Right ventricle myocardium superior (tissue), 1 donor: ENCODE data around the gene PSMB8. TPM values are rescaled to one million over a fixed set of nuclear protein-coding genes. Genes with fewer than 3 reads are reported as not detected.
A peak's percentile ranks its signal among the peaks of the same experiment; 100 is the strongest.

Experiments used
- ATAC-seq: fragments of 200-7000 bp; cut with Tn5 transposase; one replicate; pipeline ENCODE4 v1.9.1; 2020; ENCODE audit warnings: mild to moderate bottlenecking; ENCODE audit not compliant: poor library complexity
- DNase-seq: peaks from one replicate; pipeline ENCODE4 v3.0.0-alpha.2; 2020
- intact Hi-C: fragments of 100-400 bp; cut with DNase I; formaldehyde crosslinking; loops from one replicate; pipeline ENCODE4 v1.11.2; 2022
- total RNA-seq: library from RNA; stranded (reverse); fragmentation: NEBNext Ultra II Directional; extraction: Animal tissue kit (Norgen Biotek cat#: 25700); gene quantifications from one replicate; pipeline ENCODE4 v1.2.1, GENCODE V29; 2021
- donor health status: DM: no; HTN: yes; CAD: no; lungs with severe emphysema.

PSMB8 gene
- total RNA-seq, 1 donor from 2014 or later = 16.7 TPM

GRCh38 chr6:32842690-32843089 lies 1.2 kb downstream of the PSMB8 start:
- ATAC-seq = no peak
- intact Hi-C loops = no loop called here
- DNase-seq = no peak

- no peak for ATAC-seq
- intact Hi-C loops = no loop called here
Observed at GRCh38 chr6:32842021-32842650, 1.7 kb downstream of the PSMB8 start.

GRCh38 chr6:32840604-32841246 lies 3.1 kb downstream of the PSMB8 start:
- intact Hi-C loops = no loop called here
- DNase-seq (no peak), ATAC-seq (no peak)

More at GRCh38 chr6:32842021-32842650, 1.7 kb downstream of the PSMB8 start:
- DNase-seq = no peak

- DNase-seq (no peak), ATAC-seq (no peak)
- intact Hi-C loops = loop anchor here (2.0 kb wide), 1 partner anchor 15 kb away; the partner anchor contains the start of gene PSMB9
Observed at GRCh38 chr6:32839356-32839755, 4.5 kb downstream of the PSMB8 start.

GRCh38 chr6:32838114-32838958 lies 5.5 kb downstream of the PSMB8 start, which contains the start of gene TAP2:
Gene TAP2, minus strand, starts transcription at chr6:32838739. Its CDS starts 506 bp downstream, at chr6:32838233.
- ATAC-seq = peak; percentile 98
- intact Hi-C loops = loop anchor here (2.0 kb wide), 1 partner anchor 16 kb away; the partner anchor contains the start of gene PSMB9
- peak; percentile 98 for DNase-seq

- intact Hi-C loops = loop anchor here (2.0 kb wide), 1 partner anchor 17 kb away; the partner anchor contains the start of gene PSMB9
- ATAC-seq (no peak), DNase-seq (no peak)
Observed at GRCh38 chr6:32837651-32838113, 6.2 kb downstream of the PSMB8 start.

- intact Hi-C loops = no loop called here
- no peak for ATAC-seq
- DNase-seq = no peak
Observed at GRCh38 chr6:32836873-32837272, 7.0 kb downstream of the PSMB8 start.

- intact Hi-C loops = no loop called here
- ATAC-seq (no peak), DNase-seq (no peak)
Observed at GRCh38 chr6:32835167-32835893, 8.5 kb downstream of the PSMB8 start.

- ATAC-seq = no peak
- intact Hi-C loops = loop anchor here (5.0 kb wide), 1 partner anchor 34 kb away; no protein-coding TSS in a partner anchor
Observed at GRCh38 chr6:32833664-32834063, 10.2 kb downstream of the PSMB8 start.

GRCh38 chr6:32832535-32832934 lies 11.3 kb downstream of the PSMB8 start:
- intact Hi-C loops = loop anchor here (5.0 kb wide), 1 partner anchor 35 kb away; no protein-coding TSS in a partner anchor
- no peak for DNase-seq
- ATAC-seq = no peak

More at GRCh38 chr6:32833664-32834063, 10.2 kb downstream of the PSMB8 start:
- DNase-seq = no peak

- DNase-seq (no peak), ATAC-seq (no peak)
- intact Hi-C loops = loop anchor here (5.0 kb wide), 1 partner anchor 36 kb away; no protein-coding TSS in a partner anchor
Observed at GRCh38 chr6:32830936-32831335, 12.9 kb downstream of the PSMB8 start.

- ATAC-seq = no peak
- intact Hi-C loops = loop anchor here (5.0 kb wide), 1 partner anchor 37 kb away; no protein-coding TSS in a partner anchor
- no peak for DNase-seq
Observed at GRCh38 chr6:32830017-32830416, 13.8 kb downstream of the PSMB8 start.

- ATAC-seq (no peak), DNase-seq (no peak)
- intact Hi-C loops = no loop called here
Observed at GRCh38 chr6:32829495-32829894, 14.4 kb downstream of the PSMB8 start.

GRCh38 chr6:32827025-32827424 lies 16.8 kb downstream of the PSMB8 start:
- no peak for ATAC-seq
- intact Hi-C loops = no loop called here
- no peak for DNase-seq

GRCh38 chr6:32825966-32826365 lies 17.9 kb downstream of the PSMB8 start:
- no peak for DNase-seq
- intact Hi-C loops = no loop called here
- ATAC-seq = peak; percentile 78

- no peak for DNase-seq
- no peak for ATAC-seq
- intact Hi-C loops = no loop called here
Observed at GRCh38 chr6:32819729-32820128, 24.1 kb downstream of the PSMB8 start.

GRCh38 chr6:32818867-32819266 lies 25.0 kb downstream of the PSMB8 start:
- DNase-seq (no peak), ATAC-seq (no peak)

GRCh38 chr6:32816746-32817204 lies 27.1 kb downstream of the PSMB8 start, which contains the start of gene HLA-DOB:
Gene HLA-DOB, minus strand, starts transcription at chr6:32817002. Its CDS starts 51 bp downstream, at chr6:32816951.
- no peak for DNase-seq
- no peak for ATAC-seq

More at GRCh38 chr6:32818867-32819266, 25.0 kb downstream of the PSMB8 start:
- intact Hi-C loops = no loop called here

More at GRCh38 chr6:32816746-32817204, 27.1 kb downstream of the PSMB8 start, which contains the start of gene HLA-DOB:
- intact Hi-C loops = no loop called here
